ENCODE measurements around the gene CRISPLD2.

The CRISPLD2 gene

DNA sequence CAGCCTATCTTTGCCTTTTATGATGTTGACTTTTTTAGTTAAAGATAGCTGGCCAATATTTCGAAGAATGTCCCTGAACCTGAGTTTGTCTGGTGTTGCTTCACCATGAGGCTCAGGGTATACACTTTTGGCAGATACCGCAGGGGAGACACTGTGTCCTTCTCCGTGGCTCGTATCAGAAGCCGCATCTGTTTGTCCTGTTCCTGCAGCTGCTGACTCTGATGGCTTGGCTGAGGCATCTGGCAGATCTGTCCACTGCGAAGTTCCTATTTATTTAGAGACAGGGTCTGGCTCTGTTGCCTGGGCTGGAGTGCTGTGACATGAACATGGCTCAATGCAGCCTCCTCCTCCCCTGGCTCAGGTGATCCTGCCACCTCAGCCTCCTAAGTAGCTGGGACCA lies 93.5 kb downstream of the CRISPLD2 start:
- DNase-seq (ENCODE audit: low spot score): no peak

DNA sequence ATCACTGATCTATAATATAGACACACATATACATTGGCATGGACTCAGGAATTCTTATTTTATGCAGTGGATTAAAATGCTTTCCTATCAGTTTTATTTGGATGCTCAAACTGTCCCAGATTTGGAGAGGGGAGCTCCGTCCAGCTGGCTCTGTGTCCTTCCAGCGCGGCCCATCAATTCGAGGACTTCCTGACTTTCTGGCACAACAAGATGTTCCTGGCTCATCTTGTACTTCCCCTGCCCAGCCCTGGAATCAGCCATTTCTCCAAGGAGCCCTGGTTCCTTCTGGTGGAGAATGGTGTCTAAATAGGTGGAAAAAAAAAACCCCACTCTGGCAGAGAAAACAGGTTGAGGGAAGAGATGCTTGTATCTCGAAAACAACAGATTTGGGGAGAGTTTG lies 94.5 kb downstream of the CRISPLD2 start:
- DNase-seq (ENCODE audit: low spot score): no peak

DNA sequence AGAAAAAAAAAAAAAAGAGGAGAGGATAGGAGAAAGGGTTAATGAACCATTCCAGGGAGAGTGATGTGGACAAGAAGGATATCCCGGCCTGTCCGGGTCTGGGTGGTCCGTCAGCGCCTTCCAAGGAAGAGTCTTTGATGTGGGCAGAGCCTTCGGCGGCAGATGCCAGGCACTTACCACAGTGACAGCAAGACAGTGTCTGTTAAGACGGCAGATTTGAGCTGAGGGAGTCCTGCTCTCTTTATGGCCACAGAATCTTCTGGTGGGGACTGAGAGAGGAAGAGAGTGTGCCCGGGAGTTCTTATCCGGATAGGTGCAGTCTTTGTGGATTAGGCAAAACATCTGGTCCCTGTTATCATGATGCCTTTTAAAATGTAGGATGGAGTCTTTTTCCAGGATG lies 96.4 kb downstream of the CRISPLD2 start:
- DNase-seq (ENCODE audit: low spot score): no peak

DNA sequence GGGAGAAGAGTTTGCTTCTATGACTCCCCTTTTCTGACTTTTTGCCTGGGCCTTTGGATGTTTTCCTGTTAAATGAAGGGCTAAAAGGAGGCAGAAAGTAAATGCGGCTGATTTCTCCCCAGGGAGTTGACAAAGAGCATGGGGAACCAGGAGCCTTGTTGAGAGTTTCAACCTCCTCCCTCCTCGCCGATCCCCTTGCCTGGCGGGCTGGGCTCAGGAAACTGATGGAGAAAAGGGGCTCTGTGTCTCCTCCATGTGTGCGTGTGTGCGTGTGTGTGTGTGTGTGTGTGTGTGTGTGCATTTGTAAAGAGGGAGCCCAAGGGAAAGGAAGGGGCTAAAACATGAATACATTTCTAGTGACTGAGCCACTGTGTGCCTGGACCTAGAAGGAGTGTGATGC lies 97.1 kb downstream of the CRISPLD2 start:
- DNase-seq (ENCODE audit: low spot score): no peak

DNA sequence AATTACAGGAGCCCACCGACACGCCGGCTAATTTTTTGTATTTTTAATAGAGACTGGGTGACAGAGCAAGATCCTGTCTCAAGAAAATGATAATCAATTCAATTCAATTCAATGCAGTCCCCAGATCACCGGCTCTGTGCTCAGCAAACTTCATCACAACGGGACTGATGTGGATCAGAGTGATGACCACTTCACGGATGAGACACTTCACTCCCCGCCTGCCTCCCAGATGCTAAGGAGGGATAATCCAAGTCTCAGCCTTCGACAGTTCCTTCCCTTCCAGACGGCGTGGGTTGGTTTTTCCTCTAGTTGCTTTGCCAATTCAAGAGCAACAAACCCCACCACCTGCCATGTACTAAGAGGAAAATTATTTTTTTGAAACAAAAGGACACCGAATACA lies 97.7 kb downstream of the CRISPLD2 start:
- no peak for DNase-seq (ENCODE audit: low spot score)

DNA sequence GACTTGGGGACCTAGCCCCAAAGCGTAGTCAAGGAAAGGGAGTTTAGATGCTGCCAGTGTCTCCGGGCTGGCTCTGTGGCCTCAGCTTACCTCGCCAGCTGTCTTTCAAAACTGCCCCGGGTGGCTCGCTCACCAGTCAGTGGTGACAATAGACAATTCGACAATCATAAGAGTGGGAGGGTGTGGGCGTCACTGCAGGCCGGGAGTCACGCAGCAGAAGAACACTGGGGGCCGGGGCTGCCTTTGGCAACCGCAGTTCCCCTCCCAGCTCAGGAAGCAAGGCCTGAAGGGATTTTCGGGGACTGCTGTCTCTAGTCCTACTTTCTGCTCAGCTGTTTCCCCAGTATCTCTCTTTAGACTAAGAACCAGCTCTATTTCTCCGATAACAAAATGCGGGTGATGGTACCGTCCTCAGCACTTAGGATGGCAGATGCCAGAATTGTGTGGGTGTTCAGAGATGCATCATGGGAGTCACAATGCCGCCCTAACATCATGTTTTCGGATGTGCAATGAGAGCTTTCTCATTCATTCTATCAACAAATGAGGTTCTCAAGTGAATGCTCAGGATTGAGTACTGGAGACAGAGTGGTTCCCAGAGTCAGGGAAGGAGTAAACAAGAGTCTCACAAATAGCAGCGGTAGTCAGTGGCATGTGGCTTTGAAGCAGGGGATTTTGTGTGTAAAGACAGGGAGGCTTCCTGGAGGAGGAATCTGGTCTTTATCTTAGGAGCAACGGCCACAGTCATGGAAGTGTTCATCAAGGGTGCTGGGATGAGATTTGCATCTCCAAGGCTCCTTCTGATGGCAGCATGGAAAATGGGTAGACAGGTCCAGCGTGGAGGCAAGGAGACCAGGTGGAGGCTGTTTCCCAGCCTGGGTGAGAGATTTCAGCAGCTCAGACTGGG lies 98.5 kb downstream of the CRISPLD2 start:
- no peak for DNase-seq (ENCODE audit: low spot score)

DNA sequence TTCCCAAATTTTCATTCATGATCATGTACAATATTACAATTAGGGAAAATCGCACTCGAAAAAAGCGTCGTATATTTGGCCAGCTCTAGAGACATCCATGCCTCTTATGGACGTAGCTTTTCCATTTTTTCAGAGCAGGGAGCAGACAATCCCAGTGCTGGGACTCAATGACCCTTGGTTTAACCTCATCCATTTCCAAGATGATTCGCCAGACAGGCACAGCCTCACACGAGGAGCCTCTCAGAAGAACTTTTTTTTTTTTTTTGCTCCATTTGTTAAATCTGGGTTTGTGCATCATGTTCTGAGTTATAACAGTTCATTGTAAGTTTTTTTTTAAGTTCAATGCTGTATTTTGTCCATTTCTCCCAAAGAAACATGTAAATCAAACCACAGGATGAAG lies 99.5 kb downstream of the CRISPLD2 start:
- no peak for DNase-seq (ENCODE audit: low spot score)

DNA sequence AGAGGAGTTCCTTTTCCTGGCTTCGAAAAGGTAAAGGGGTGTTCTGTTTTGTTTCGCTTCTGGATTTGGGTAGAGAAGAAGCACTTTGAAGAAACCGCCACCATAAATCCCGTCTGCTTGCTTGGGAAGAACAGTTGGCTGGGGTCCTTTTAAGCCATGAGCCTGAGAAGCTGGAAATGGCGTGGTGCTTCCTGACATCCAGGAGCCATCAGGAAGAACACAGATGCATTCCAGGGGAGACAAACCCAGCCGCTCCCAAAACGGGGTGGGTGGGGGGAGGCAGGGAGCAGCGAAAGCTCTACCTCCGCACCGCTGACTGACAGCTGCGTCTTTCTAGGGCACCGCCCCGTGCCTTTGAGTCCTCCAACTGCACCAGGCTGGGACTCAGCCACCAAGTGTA lies 99.9 kb downstream of the CRISPLD2 start:
- DNase-seq (ENCODE audit: low spot score): no peak

DNA sequence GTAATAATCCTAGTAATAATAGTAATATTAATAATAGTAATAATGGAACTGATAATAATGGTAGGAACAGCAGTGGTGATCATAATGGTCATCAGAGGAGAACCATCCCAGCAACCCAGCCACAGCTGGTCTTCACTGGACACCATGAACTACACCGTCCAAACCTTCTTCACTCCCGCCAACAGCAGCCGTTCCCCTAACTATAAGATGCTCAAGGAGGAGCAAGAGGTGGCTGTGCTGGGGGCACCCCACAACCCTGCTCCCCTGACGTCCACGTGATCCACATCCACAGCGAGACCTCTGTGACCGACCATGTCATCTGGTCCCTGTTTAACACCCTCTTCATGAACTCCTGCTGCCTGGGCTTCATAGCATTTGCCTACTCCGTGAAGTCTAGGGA lies 100.5 kb downstream of the CRISPLD2 start:
- DNase-seq (ENCODE audit: low spot score): no peak

DNA sequence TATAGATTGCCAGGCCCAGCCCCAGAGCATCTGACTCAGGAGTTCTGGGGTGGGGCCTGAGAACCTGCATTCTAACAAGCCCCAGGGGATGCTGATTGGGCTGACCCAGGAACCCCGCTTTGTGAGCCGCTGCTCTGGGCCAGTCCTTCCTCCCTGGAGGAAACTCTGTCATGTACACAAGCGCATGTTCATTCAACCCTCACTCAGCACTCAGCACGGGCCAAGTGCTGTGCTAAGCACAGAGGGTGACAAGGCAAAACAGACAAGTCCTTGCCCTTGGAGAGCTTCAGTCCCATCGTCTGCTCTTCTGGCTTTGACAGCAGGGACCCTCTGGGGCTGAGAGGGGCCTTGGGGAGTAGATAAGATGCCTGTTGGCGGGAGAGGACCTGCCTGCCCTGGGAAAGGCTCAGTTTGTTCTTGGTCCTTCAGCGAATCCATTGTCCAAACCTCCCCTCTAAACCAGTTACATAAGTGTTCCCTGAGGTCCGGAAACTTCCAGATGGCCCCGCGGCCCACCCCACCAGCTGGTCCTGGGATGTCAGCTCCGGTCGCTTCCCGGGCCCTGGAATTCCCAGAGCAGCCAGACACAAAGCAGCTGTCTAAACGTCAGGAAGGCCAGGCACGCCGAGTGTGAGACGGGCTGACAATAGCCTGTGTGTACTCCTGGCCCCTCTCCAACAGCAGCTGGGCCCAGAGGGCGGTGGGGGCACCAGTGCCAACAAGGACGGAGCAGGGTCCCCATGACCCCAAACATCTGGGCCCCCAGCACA lies 102.8 kb downstream of the CRISPLD2 start:
- no peak for DNase-seq (ENCODE audit: low spot score)

DNA sequence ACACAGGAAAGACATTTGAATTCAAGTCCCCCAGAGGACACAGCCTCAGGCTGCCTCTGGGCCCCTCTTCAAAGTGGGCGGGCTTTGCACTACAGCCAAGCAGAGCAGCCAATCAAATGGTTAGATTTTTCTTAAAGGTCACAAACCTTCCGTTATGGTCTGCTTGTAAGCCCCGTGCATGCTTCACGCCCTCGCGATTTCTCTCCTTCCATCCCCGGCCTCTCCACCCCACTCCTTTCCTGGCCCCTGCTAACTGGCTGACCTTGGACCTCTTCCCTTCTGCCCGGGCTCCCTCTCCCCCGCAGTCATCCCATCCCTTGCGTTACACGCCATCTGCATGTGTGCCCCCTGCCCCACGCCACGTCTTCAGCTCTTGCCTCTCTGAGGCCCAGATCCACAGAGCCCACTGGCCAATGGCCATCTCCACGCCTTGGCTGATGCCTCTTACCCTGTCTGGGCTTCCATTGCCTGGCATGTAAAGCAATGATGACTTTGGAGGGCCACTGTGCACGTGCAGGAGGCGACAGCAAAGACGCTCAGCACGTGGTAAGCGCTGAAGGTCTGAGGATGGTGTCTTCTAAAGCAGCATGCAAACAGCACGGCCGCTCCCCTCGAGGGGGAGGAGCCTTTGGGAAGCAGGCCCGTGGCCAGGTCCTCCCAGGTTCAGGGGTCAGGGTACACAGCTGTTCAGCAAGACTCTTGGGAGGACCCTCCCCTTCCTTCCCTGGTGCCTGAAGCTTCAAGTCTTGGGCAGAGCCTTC lies 104.7 kb downstream of the CRISPLD2 start:
- DNase-seq (ENCODE audit: low spot score): no peak

DNA sequence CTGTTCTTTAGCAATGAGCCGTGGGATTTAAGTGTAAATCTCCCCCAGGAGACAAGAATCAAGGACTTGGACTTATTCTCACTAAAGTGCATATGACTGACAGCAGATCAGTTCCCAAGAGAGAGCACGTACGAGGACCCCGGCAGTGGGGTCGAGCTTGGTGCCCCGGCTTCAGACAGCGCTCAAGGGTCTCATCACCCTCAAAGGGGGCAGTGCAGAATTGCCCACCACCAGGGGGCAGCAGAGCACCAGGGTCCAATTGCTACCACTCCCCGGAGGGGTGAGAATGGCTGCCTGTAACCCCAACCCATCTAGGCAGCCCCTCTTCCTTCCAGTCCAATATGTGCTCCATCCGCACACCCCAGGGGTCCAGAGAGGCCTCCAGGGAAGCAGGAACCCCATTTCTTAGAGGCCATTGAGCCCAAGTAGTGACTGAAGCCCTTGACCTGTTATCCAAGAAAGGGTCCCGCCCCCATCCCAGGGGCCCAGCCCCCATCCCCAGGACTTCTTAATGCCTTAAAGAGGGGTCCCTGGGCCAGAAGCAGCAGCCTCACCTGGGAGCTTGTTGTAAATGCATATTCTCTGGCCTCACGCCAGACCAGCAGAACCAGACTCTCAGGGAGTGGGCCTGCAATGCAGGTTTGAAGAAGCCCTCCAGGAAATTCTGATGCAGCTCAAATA lies 105.4 kb downstream of the CRISPLD2 start:
- DNase-seq (ENCODE audit: low spot score): peak; percentile 59

DNA sequence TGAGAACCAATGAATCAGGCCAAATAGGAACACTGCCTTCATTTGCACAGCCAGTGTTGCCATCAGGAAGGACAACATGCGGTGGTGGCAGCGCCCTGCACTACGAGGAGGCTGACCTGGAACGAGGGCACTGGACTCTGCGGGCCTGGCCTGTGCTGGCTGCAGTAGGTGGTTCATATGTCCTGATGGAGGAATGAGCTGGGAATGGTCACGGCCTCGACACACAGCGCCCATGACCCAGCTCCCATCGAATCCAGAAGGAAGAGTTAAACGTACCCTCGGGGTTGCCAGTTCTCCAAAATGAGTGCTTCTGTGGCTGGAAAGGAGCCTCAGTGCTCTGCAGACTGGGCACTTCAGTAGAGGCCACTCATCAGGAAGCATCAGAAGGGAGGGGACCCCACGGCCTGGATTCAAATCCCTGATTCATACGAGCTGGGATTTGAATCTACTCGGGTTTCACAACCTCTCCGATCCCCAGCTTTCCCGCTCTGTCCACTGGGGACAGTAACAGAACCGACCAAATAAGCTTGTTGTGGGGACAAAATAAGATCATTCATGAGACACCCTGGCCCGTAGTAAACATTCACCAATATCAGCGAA lies 106.1 kb downstream of the CRISPLD2 start:
- no peak for DNase-seq (ENCODE audit: low spot score)

DNA sequence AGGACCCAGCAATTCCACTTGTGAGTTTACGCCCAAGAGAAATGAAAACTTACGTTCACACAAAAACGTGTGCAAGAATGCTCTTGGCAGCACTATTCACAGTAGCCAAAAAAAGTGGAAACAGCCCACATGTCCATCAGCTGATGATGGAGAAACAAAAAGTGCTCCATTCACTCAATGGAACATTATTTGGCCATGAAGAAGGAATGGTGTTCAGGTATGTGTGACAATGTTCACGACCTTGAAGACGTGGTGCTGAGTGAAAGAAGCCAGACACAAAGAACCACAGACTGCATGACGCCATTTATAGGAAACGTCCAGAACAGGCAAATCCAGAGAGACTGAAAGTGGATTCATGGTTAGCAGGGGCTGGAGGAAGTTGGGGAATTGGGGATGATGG lies 106.7 kb downstream of the CRISPLD2 start:
- DNase-seq (ENCODE audit: low spot score): no peak

DNA sequence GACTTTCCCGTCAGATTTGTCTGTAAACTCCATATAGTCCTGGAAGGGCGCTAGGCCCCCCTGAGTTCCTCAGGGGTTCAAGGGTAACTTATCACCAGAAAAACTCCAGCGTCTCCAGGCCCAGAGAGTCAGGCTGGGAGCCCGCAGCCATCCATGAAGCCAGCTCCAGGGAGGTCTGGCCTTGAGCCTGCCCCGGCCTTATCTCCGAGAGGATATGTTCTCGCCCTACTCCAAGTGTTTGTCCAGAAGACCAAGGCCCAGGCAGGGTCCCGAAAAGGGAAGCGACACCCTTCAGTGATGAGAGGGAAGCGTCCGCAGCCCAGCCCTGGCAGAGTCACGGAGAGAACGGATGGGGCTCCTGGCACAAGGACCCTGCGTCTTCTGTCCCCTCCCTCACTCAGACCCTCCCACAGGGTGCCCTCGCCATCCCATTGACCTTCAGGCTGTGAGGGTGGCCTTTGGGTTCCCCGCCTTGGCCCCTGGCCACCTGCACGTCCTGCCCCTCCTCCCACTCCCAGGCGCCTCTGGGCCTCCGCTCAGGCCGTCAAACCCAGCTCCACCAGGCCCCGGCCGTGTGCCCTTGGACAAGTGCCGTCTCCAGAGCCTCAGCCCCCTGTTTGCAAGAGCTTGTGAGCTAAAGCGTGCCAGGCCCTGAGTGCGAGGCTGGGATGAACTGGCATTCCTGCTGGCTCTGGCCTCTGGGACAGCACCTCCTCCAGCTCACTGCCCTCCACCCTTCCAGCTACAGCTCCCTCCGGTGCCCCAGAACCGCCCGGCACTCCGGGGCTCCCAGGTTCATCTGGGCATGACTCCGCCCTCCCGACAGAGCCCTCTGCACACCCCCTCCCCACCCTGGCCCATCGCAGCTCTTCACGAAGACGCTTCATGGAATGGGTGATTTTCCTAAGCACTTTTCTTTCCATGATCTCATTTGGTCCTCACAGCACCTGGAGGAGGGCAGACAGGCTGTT lies 108.1 kb downstream of the CRISPLD2 start:
- DNase-seq (ENCODE audit: low spot score): no peak

DNA sequence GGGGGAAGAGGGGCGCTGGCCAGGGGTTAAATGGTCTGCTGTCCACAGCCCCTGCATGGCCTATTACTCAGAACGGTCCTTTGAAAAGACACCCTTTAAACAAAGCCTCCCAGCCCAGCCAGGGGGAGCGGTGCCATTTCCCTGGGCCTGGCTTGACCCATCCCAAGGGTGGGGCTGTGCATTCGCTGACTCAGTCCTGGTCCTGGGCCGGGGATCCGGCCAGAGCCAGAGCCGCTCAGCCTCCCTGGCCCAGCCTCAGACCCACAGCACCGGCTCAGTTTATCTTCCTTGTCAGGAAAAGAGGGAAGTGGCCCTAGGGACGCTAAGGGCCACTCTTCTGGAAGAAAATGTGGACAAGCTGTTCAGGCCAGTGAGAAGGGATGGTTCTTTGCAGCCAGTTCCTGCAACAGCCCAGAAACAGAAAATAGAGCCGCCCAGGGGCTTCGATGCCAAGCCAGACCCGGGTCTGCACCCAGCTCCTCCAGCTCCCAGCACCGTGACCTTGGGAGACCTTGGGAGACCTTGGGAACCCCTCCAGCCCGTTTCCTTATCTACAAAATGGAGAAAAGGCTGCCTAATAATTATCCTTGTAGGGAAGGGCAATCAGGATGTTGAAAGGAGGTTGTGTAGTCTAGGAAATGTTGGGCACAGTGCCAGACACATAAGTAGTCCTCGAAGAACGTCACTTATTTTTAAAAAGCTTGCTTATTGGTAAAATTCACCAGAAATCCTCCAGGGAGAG lies 109.1 kb downstream of the CRISPLD2 start:
- no peak for DNase-seq (ENCODE audit: low spot score)

DNA sequence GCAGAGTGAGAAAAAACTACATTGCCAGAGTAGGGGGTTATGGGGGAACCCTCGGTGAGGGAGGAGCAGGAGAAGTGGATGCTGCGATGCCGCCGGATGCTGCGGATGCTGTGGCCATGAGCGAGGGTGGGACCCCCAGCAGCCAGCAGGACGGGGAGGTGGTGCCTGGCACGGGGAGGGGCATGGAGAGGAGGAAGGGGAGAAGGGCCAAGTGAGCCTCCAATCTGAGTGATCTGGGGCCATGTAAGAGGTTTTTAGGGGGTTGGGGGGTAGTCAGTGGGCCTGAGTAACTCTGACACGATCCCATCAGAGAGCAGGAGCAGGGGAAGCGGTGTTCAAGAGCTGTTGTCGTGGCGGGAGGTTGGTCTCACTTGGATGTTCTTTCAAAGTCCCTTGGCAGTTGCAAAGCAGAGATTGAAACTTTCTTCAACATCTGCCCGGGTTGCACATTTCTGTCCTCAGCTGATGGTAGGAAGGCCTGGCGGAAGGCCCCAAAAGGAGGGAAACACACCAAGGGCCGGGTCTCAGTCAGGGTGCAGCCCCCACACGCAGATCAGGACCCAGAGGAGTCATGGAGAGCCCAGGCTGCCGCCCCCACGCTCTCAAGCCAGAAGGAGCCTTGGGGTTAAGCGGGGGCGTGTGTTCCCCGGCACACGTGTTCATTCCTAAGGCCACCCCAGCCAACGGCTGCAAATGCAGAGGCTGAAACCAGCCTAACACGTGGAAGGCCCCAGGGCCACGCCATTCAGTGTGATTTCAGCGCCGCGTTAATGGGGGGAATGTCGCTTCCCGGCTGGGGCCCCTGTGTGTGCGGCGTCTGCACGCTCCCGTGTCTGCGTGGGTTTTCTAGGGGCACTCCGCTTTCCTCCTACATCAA lies 109.9 kb downstream of the CRISPLD2 start:
- no peak for DNase-seq (ENCODE audit: low spot score)

DNA sequence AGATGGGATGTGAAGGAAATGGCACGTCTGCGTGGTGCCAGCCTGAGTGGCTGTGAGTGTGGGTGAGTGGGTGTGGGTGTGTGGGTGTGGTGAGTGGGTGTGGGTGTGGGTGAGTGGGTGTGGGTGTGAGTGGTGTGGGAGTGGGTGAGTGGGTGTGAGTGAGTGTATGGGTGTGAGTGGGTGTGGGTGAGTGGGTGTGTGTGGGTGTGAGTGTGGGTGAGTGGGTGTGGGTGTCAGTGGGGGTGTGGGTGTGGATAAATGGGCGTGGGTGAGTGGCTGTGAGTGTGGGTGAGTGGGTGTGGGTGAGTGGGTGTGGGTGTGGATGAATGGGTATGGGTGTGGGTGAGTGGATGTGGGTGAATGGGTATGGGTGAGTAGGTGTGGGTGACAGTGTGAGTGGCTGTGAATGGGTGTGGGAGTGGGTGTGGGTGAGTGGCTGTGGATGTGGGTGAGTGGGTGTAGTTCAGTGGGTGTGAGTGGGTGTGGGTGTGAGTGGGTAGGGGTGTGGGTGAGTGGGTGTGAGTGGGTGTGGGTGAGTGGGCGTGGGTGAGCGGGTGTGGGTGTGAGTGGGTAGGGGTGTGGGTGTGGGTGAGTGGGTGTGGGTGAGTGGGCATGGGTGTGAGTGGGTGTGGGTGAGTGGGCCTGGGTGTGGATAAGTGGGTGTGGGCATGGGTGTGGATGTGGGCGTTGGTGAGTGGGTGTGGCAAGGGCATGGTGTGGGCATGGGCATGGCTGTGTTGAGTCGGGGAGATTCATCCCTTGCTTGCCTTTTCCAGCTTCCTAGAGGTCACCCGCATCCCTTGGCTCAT lies 110.7 kb downstream of the CRISPLD2 start:
- no peak for DNase-seq (ENCODE audit: low spot score)

Data from CD4-positive, alpha-beta T cell treated with Interleukin-2 at 100 ng/mL for 4 hours (primary cell).